ENCODE data around the gene MANEAL. TPM values are rescaled to one million over a fixed set of nuclear protein-coding genes. Genes with fewer than 3 reads are reported as not detected.
A peak's percentile ranks its signal among the peaks of the same experiment; 100 is the strongest.

MANEAL gene
- polyA plus RNA-seq, 1 donor = 3.6 TPM

GRCh38 chr1:37778654-37779053, 15.0 kb upstream of the MANEAL start:
- no peak for DNase-seq

- DNase-seq = no peak
These were observed 11.2 kb upstream of the MANEAL start for GRCh38 chr1:37782491-37782890.

GRCh38 chr1:37792943-37793686, 532 bp upstream of the MANEAL start:
- no peak for DNase-seq

GRCh38 chr1:37794372-37795339, 1.0 kb downstream of the MANEAL start:
- no peak for DNase-seq

- no peak for DNase-seq
These were observed 1.9 kb downstream of the MANEAL start for GRCh38 chr1:37795340-37796125.

GRCh38 chr1:37797750-37798345, 4.2 kb downstream of the MANEAL start:
- no peak for DNase-seq

- no peak for DNase-seq
These were observed 8.8 kb downstream of the MANEAL start for GRCh38 chr1:37802439-37802838.

- no peak for DNase-seq
These were observed 13.5 kb downstream of the MANEAL start for GRCh38 chr1:37807220-37807554.

- peak; percentile 92 for DNase-seq
These were observed 14.1 kb downstream of the MANEAL start, which contains the start of the genes C1orf122 and YRDC for GRCh38 chr1:37807555-37808368. TSS of gene C1orf122 (plus strand) at chr1:37807790. CDS start at chr1:37808405, 615 bp downstream. TSS of gene YRDC (minus strand) at chr1:37808208. CDS start at chr1:37808180, 28 bp downstream.

GRCh38 chr1:37808369-37809319, 15.0 kb downstream of the MANEAL start:
- peak; percentile 61 for DNase-seq

GRCh38 chr1:37809942-37810341, 16.3 kb downstream of the MANEAL start:
- DNase-seq = no peak

GRCh38 chr1:37811027-37811655, 17.5 kb downstream of the MANEAL start:
- peak; percentile 68 for DNase-seq

- no peak for DNase-seq
These were observed 20.0 kb downstream of the MANEAL start for GRCh38 chr1:37813529-37814145.

GRCh38 chr1:37814252-37814651, 20.6 kb downstream of the MANEAL start:
- no peak for DNase-seq

- no peak for DNase-seq
These were observed 23.8 kb downstream of the MANEAL start for GRCh38 chr1:37817481-37817880.

- DNase-seq = no peak
These were observed 27.8 kb downstream of the MANEAL start for GRCh38 chr1:37821481-37821880.

- DNase-seq = no peak
These were observed 29.5 kb downstream of the MANEAL start for GRCh38 chr1:37822906-37823815.

- DNase-seq = no peak
These were observed 30.4 kb downstream of the MANEAL start for GRCh38 chr1:37824001-37824400.

All from left kidney (tissue), 2 donors.